ENCODE measurements around the gene SCN3A.

The SCN3A gene

GRCh38 chr2:165203689-165204559 is at the start of gene SCN3A:
Gene SCN3A (minus strand): TSS chr2:165204050. CDS start chr2:165176394, 27,656 bp downstream.
- Histone ChIP-seq H3K27me3 (ENCODE audit: control insufficient read depth, insufficient read depth, low read length) (no peaks in the 10 kb centered on the region), H3K4me3 (ENCODE audit: low read length) (no peak within 1 kb of the TSS), H3K9ac (ENCODE audit: low read length) (peak within 1 kb of the TSS; percentile 17)

GRCh38 chr2:165253178-165253577 is 49.3 kb upstream of the SCN3A start:
- no peaks in the 10 kb centered on the region for H3K36me3 ChIP-seq (ENCODE audit: control insufficient read depth, insufficient read depth, low read length)
- H3K4me3 ChIP-seq (ENCODE audit: low read length) = no peak overlapping the region
- no peaks in the 10 kb centered on the region for H3K27me3 ChIP-seq (ENCODE audit: control insufficient read depth, insufficient read depth, low read length)
- H3K9me3 ChIP-seq (ENCODE audit: control insufficient read depth, low read length) = no peaks in the 10 kb centered on the region
- no peak overlapping the region for H3K9ac ChIP-seq (ENCODE audit: low read length)
- H3K4me1 ChIP-seq (ENCODE audit: control insufficient read depth, insufficient read depth, low read length) = no peaks in the 10 kb centered on the region

More at GRCh38 chr2:165203689-165204559, at the start of gene SCN3A:
- Histone ChIP-seq H3K4me1 (ENCODE audit: control insufficient read depth, insufficient read depth, low read length) (no peaks in the 10 kb centered on the region), H3K9me3 (ENCODE audit: control insufficient read depth, low read length) (no peaks in the 10 kb centered on the region), H3K36me3 (ENCODE audit: control insufficient read depth, insufficient read depth, low read length) (no peaks in the 10 kb centered on the region)

GRCh38 chr2:165251366-165251765 is 47.5 kb upstream of the SCN3A start:
- Histone ChIP-seq H3K9me3 (ENCODE audit: control insufficient read depth, low read length) (no peaks in the 10 kb centered on the region), H3K4me3 (ENCODE audit: low read length) (no peak overlapping the region)

GRCh38 chr2:165248238-165248637 is 44.4 kb upstream of the SCN3A start:
- Histone ChIP-seq H3K36me3 (ENCODE audit: control insufficient read depth, insufficient read depth, low read length) (no peaks in the 10 kb centered on the region), H3K9me3 (ENCODE audit: control insufficient read depth, low read length) (no peaks in the 10 kb centered on the region), H3K4me1 (ENCODE audit: control insufficient read depth, insufficient read depth, low read length) (no peaks in the 10 kb centered on the region), H3K27me3 (ENCODE audit: control insufficient read depth, insufficient read depth, low read length) (no peaks in the 10 kb centered on the region), H3K4me3 (ENCODE audit: low read length) (no peak overlapping the region), H3K9ac (ENCODE audit: low read length) (no peak overlapping the region)

More at GRCh38 chr2:165251366-165251765, 47.5 kb upstream of the SCN3A start:
- Histone ChIP-seq H3K9ac (ENCODE audit: low read length) (no peak overlapping the region), H3K36me3 (ENCODE audit: control insufficient read depth, insufficient read depth, low read length) (no peaks in the 10 kb centered on the region), H3K27me3 (ENCODE audit: control insufficient read depth, insufficient read depth, low read length) (no peaks in the 10 kb centered on the region), H3K4me1 (ENCODE audit: control insufficient read depth, insufficient read depth, low read length) (no peaks in the 10 kb centered on the region)

GRCh38 chr2:165245081-165245793 is 41.4 kb upstream of the SCN3A start:
- H3K27me3 ChIP-seq (ENCODE audit: control insufficient read depth, insufficient read depth, low read length) = no peaks in the 10 kb centered on the region
- no peak overlapping the region for H3K4me3 ChIP-seq (ENCODE audit: low read length)
- H3K4me1 ChIP-seq (ENCODE audit: control insufficient read depth, insufficient read depth, low read length) = no peaks in the 10 kb centered on the region
- H3K9me3 ChIP-seq (ENCODE audit: control insufficient read depth, low read length) = no peaks in the 10 kb centered on the region
- H3K9ac ChIP-seq (ENCODE audit: low read length) = no peak overlapping the region
- H3K36me3 ChIP-seq (ENCODE audit: control insufficient read depth, insufficient read depth, low read length) = no peaks in the 10 kb centered on the region

- Histone ChIP-seq H3K4me3 (ENCODE audit: low read length) (no peak overlapping the region), H3K36me3 (ENCODE audit: control insufficient read depth, insufficient read depth, low read length) (no peaks in the 10 kb centered on the region), H3K9me3 (ENCODE audit: control insufficient read depth, low read length) (no peaks in the 10 kb centered on the region), H3K9ac (ENCODE audit: low read length) (no peak overlapping the region), H3K4me1 (ENCODE audit: control insufficient read depth, insufficient read depth, low read length) (no peaks in the 10 kb centered on the region), H3K27me3 (ENCODE audit: control insufficient read depth, insufficient read depth, low read length) (no peaks in the 10 kb centered on the region)
Measured at GRCh38 chr2:165240916-165241315, 37.1 kb upstream of the SCN3A start.

- Histone ChIP-seq H3K4me3 (ENCODE audit: low read length) (no peak overlapping the region), H3K36me3 (ENCODE audit: control insufficient read depth, insufficient read depth, low read length) (no peaks in the 10 kb centered on the region), H3K9ac (ENCODE audit: low read length) (no peak overlapping the region), H3K4me1 (ENCODE audit: control insufficient read depth, insufficient read depth, low read length) (no peaks in the 10 kb centered on the region), H3K27me3 (ENCODE audit: control insufficient read depth, insufficient read depth, low read length) (no peaks in the 10 kb centered on the region), H3K9me3 (ENCODE audit: control insufficient read depth, low read length) (no peaks in the 10 kb centered on the region)
Measured at GRCh38 chr2:165239856-165240515, 36.1 kb upstream of the SCN3A start.

GRCh38 chr2:165239230-165239629 is 35.4 kb upstream of the SCN3A start, which contains the start of gene SCN2A:
Gene SCN2A (plus strand): TSS chr2:165239414. CDS start chr2:165295824, 56,410 bp downstream.
- H3K36me3 ChIP-seq (ENCODE audit: control insufficient read depth, insufficient read depth, low read length) = no peaks in the 10 kb centered on the region
- no peaks in the 10 kb centered on the region for H3K27me3 ChIP-seq (ENCODE audit: control insufficient read depth, insufficient read depth, low read length)
- no peak within 1 kb of the TSS for H3K4me3 ChIP-seq (ENCODE audit: low read length)
- no peak within 1 kb of the TSS for H3K9ac ChIP-seq (ENCODE audit: low read length)
- no peaks in the 10 kb centered on the region for H3K9me3 ChIP-seq (ENCODE audit: control insufficient read depth, low read length)
- no peaks in the 10 kb centered on the region for H3K4me1 ChIP-seq (ENCODE audit: control insufficient read depth, insufficient read depth, low read length)

GRCh38 chr2:165238295-165238694 is 34.4 kb upstream of the SCN3A start:
- H3K36me3 ChIP-seq (ENCODE audit: control insufficient read depth, insufficient read depth, low read length) = no peaks in the 10 kb centered on the region
- H3K4me3 ChIP-seq (ENCODE audit: low read length) = no peak overlapping the region
- no peak overlapping the region for H3K9ac ChIP-seq (ENCODE audit: low read length)
- H3K4me1 ChIP-seq (ENCODE audit: control insufficient read depth, insufficient read depth, low read length) = no peaks in the 10 kb centered on the region
- no peaks in the 10 kb centered on the region for H3K9me3 ChIP-seq (ENCODE audit: control insufficient read depth, low read length)
- no peaks in the 10 kb centered on the region for H3K27me3 ChIP-seq (ENCODE audit: control insufficient read depth, insufficient read depth, low read length)

- Histone ChIP-seq H3K9me3 (ENCODE audit: control insufficient read depth, low read length) (no peaks in the 10 kb centered on the region), H3K4me3 (ENCODE audit: low read length) (no peak overlapping the region), H3K4me1 (ENCODE audit: control insufficient read depth, insufficient read depth, low read length) (no peaks in the 10 kb centered on the region), H3K9ac (ENCODE audit: low read length) (no peak overlapping the region), H3K27me3 (ENCODE audit: control insufficient read depth, insufficient read depth, low read length) (no peaks in the 10 kb centered on the region), H3K36me3 (ENCODE audit: control insufficient read depth, insufficient read depth, low read length) (no peaks in the 10 kb centered on the region)
Measured at GRCh38 chr2:165237056-165237455, 33.2 kb upstream of the SCN3A start.

- no peaks in the 10 kb centered on the region for H3K36me3 ChIP-seq (ENCODE audit: control insufficient read depth, insufficient read depth, low read length)
- H3K9me3 ChIP-seq (ENCODE audit: control insufficient read depth, low read length) = no peaks in the 10 kb centered on the region
- H3K4me1 ChIP-seq (ENCODE audit: control insufficient read depth, insufficient read depth, low read length) = no peaks in the 10 kb centered on the region
- H3K27me3 ChIP-seq (ENCODE audit: control insufficient read depth, insufficient read depth, low read length) = no peaks in the 10 kb centered on the region
- H3K4me3 ChIP-seq (ENCODE audit: low read length) = no peak overlapping the region
- no peak overlapping the region for H3K9ac ChIP-seq (ENCODE audit: low read length)
Measured at GRCh38 chr2:165227571-165227970, 23.7 kb upstream of the SCN3A start.

- H3K27me3 ChIP-seq (ENCODE audit: control insufficient read depth, insufficient read depth, low read length) = no peaks in the 10 kb centered on the region
- no peak overlapping the region for H3K9ac ChIP-seq (ENCODE audit: low read length)
- no peaks in the 10 kb centered on the region for H3K9me3 ChIP-seq (ENCODE audit: control insufficient read depth, low read length)
- no peaks in the 10 kb centered on the region for H3K36me3 ChIP-seq (ENCODE audit: control insufficient read depth, insufficient read depth, low read length)
- H3K4me3 ChIP-seq (ENCODE audit: low read length) = no peak overlapping the region
- no peaks in the 10 kb centered on the region for H3K4me1 ChIP-seq (ENCODE audit: control insufficient read depth, insufficient read depth, low read length)
Measured at GRCh38 chr2:165224941-165225340, 21.1 kb upstream of the SCN3A start.
